ENCODE measurements around the gene ZNF536.

The ZNF536 gene

DNA sequence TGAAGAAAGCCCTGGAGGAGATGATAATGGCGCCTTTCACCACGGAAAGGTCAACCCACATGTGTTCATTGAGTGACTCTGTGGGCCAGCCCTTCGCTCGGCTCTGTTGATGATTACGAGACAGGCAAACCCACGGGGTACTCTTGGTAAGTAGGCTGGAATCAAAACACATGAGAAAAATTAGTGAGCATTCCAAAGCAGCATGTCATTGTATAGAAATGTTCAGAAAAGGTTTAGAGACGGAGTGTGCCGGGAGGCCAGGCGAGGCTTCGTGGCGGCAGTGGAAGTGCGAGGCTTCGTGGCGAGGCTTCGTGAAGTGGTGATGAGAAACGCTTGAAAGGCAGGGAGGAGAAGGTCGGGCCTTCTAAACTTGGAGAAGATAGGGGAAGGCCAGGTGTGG lies 144.3 kb downstream of the ZNF536 start:
- DNase-seq (ENCODE audit: low read depth) = no peak
- no peak overlapping the region for H3K4me3 ChIP-seq (ENCODE audit: control insufficient read depth, low read depth, low read length)
- TF ChIP-seq, protein P1, sequence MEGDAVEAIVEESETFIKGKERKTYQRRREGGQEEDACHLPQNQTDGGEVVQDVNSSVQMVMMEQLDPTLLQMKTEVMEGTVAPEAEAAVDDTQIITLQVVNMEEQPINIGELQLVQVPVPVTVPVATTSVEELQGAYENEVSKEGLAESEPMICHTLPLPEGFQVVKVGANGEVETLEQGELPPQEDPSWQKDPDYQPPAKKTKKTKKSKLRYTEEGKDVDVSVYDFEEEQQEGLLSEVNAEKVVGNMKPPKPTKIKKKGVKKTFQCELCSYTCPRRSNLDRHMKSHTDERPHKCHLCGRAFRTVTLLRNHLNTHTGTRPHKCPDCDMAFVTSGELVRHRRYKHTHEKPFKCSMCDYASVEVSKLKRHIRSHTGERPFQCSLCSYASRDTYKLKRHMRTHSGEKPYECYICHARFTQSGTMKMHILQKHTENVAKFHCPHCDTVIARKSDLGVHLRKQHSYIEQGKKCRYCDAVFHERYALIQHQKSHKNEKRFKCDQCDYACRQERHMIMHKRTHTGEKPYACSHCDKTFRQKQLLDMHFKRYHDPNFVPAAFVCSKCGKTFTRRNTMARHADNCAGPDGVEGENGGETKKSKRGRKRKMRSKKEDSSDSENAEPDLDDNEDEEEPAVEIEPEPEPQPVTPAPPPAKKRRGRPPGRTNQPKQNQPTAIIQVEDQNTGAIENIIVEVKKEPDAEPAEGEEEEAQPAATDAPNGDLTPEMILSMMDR (conservative IDR thresholded peaks at IDR 0.05; ENCODE audit: control insufficient read depth, insufficient read depth, low read depth, low read length) = no peak

DNA sequence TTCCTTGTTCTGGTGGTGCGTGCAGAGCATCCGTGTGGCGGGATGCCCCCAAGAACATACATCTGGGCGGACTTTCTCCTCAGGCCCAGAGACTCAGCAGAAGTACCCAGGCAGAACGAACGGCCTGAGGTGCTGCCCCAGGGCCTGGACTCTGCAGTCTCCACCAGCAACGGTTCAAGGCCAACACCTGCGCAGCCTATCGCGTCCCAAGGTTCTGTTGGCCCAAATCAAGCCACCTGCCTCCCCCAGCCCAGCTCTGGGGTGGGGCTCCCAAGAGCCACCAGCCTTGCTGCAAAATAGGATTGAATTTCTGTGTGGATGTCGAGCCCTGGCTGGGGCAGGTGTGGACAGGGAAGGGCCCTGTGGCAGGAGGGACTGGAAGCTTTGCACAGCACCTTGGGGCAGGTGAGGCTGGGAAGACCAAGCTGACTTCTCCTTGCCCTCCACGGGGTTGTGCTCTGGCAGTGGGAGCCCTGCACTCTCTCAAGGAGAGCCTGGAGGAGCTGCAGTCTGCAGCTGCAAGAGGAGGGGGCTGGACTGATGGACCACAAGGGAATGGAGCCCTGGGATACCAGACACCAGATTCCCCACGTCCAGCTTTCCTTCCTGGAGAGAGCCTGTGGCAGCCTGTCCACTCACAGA lies 146.9 kb downstream of the ZNF536 start:
- H3K4me3 ChIP-seq (ENCODE audit: control insufficient read depth, low read depth, low read length) = no peak overlapping the region
- TF ChIP-seq, protein P1 (conservative IDR thresholded peaks at IDR 0.05; ENCODE audit: control insufficient read depth, insufficient read depth, low read depth, low read length) = no peak
- DNase-seq (ENCODE audit: low read depth) = no peak

DNA sequence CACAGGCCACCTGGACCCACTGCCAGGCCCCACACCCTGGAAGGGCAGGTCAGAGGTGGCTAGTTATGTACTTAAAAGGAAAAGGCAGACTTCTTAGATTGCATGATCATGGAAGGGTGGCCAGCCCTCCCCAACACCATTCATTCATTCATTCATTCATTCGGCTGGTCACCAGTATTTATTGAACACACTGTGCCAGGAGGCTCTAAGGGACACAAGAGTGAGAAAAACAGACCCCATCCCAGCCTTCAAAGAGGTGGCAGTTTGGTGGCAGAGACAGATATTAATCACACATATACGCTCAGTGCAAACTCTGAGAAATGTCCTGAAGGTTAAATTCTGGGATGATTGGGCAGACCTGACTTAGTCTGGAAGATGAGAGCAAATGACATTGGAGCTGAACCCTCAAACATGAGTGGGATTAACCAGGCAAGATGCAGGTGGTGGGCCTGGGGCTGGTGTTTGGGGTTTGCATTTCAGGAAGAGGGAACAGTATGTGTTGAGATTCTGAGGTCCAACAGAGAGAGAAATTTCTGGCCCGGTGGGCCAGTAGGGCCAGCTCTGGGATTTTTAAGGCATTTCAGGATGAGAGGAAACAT lies 147.5 kb downstream of the ZNF536 start:
- TF ChIP-seq, protein P1 (conservative IDR thresholded peaks at IDR 0.05; ENCODE audit: control insufficient read depth, insufficient read depth, low read depth, low read length) = no peak
- H3K4me3 ChIP-seq (ENCODE audit: control insufficient read depth, low read depth, low read length) = no peak overlapping the region
- no peak for DNase-seq (ENCODE audit: low read depth)

DNA sequence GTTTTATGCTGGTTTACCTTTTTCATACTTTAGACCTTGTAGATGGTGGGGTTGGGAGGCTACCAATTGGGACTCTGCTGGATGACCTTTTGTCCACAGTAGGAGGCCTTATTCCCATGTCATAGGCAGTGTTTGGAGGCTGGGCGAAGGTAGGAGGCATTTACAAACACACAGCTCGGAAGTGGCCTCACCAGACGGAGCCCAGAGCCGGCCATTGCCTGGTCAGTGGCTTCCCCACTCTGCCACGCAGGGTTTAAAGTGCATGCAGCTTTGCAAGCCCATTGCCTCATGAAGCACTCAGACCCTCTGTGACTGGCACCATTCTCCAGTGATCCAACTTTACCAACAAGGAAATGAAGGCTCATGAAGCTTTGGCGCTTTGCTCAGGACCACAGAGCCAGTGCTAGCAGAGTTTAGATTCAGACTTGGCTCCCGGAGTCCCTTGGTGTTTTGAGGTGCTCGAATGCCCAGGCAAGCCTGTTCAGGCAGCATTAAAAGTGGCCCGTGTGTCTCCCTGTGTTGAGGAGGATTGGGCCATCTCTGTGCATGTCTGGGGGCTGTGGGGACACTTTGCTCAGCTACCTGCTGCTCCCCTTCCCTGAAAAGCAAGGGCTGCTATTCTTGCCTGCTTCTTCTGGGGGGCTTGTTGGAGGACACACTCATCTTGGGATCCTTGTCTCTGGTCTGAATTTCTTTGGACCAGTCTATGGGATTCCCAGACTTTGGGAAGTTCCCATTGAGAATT lies 148.7 kb downstream of the ZNF536 start:
- TF ChIP-seq, protein P1 (conservative IDR thresholded peaks at IDR 0.05; ENCODE audit: control insufficient read depth, insufficient read depth, low read depth, low read length) = no peak
- no peak overlapping the region for H3K4me3 ChIP-seq (ENCODE audit: control insufficient read depth, low read depth, low read length)
- no peak for DNase-seq (ENCODE audit: low read depth)

DNA sequence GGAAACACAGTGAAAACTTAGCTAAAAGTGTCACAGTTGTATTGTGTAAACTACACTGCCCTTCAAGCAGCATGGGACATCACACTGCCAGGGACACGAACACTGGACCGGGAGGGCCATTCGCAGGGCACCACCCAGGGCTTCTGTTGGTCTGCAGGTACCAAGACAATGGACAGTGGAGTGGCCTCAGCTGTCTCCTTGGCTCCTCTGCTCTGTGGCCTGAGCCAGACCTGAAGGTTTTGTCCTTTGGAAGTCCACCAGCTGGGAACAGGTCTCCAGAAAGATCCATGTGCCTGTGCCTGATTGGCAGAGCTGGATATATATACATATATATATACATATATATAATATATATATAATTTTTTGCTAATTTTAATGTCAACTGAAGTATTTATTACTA lies 149.8 kb downstream of the ZNF536 start:
- no peak for DNase-seq (ENCODE audit: low read depth)
- TF ChIP-seq, protein P1 (conservative IDR thresholded peaks at IDR 0.05; ENCODE audit: control insufficient read depth, insufficient read depth, low read depth, low read length) = no peak
- no peak overlapping the region for H3K4me3 ChIP-seq (ENCODE audit: control insufficient read depth, low read depth, low read length)

DNA sequence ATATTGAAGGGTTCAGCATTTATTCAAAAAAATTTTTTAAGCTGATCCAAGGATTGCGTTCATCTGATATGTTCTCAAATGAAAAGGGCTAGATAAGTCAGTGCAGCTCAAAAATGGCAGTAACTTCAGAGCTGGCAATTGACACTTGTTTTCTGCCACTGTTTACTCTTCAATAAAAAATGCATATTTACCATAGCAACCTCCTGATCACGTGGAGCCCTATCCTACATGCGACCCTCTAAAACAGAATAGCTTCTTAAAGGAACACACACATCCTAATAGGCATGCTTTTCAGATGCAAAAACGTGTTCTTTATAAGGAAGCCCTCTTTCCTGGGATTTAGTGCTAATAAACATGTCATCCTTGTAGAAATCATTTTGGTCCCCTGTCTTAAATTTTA lies 150.2 kb downstream of the ZNF536 start:
- TF ChIP-seq, protein P1 (conservative IDR thresholded peaks at IDR 0.05; ENCODE audit: control insufficient read depth, insufficient read depth, low read depth, low read length) = no peak
- no peak overlapping the region for H3K4me3 ChIP-seq (ENCODE audit: control insufficient read depth, low read depth, low read length)
- no peak for DNase-seq (ENCODE audit: low read depth)

Data from fibroblast of mammary gland (primary cell).